HAP-1 (cell line): ENCODE results near the gene VPS4A.

Experiments used
- DNase-seq, 2 experiments: peaks; one replicate each; pipeline ENCODE4 v3.0.0-alpha.2; 2016 to 2020; ENCODE audit warnings: low spot score in 2 of 2
- H3K27me3 ChIP-seq: fragments of 250-450 bp; sonication (Bioruptor Pico); 2 replicates; pipeline ENCODE4 v1.5.1; 2020; ENCODE audit warnings: low read depth, mild to moderate bottlenecking, moderate library complexity
- H3K36me3 ChIP-seq: fragments of 250-450 bp; sonication (Bioruptor Pico); replicated peaks from 2 replicates; pipeline ENCODE4 v1.5.1; 2020; ENCODE audit warnings: mild to moderate bottlenecking
- H3K4me1 ChIP-seq: fragments of 250-450 bp; sonication (Bioruptor Pico); 2 replicates; pipeline ENCODE4 v1.5.1; 2020; ENCODE audit warnings: mild to moderate bottlenecking
- H3K4me3 ChIP-seq: fragments of 250-450 bp; sonication (Bioruptor Pico); 2 replicates; pipeline ENCODE4 v1.5.1; 2020; ENCODE audit warnings: mild to moderate bottlenecking, moderate library complexity
- H3K9me3 ChIP-seq: fragments of 250-450 bp; sonication (Bioruptor Pico); 2 replicates; pipeline ENCODE4 v1.5.1; 2020; ENCODE audit warnings: mild to moderate bottlenecking, moderate library complexity
- in situ Hi-C: fragments of 300-500 bp; cut with MboI; formaldehyde crosslinking; loops from 3 replicates; pipeline ENCODE4 v1.14.3; 2020; ENCODE audit warnings: low sequenced_read_pairs, inconsistent platforms, mixed read lengths

VPS4A gene

GRCh38 chr16:69310653-69311532 is at the start of gene VPS4A:
VPS4A (plus strand) TSS chr16:69311350; CDS start chr16:69311512, 162 bp downstream.
- peak; percentile 93 to 98 for DNase-seq
- Histone ChIP-seq H3K27me3 (no peaks in the 10 kb centered on the region), H3K4me3 (peak within 1 kb of the TSS; percentile 83), H3K36me3 (peaks cover 28% of the 10 kb centered on the region), H3K9me3 (no peaks in the 10 kb centered on the region), H3K4me1 (peaks cover 3% of the 10 kb centered on the region)
- in situ Hi-C loops, result no loop called here

GRCh38 chr16:69266334-69267063 is 44.7 kb upstream of the VPS4A start:
- H3K36me3 ChIP-seq, result peaks cover 12% of the 10 kb centered on the region
- no peaks in the 10 kb centered on the region for H3K27me3 ChIP-seq
- no peaks in the 10 kb centered on the region for H3K9me3 ChIP-seq
- no peak for DNase-seq
- no peak overlapping the region for H3K4me3 ChIP-seq
- in situ Hi-C loops, result no loop called here
- H3K4me1 ChIP-seq, result no peaks in the 10 kb centered on the region; the same call in 1 of the 2 replicates

- Histone ChIP-seq H3K27me3 (no peaks in the 10 kb centered on the region), H3K4me1 (no peaks in the 10 kb centered on the region; the same call in 1 of the 2 replicates), H3K9me3 (no peaks in the 10 kb centered on the region), H3K36me3 (peaks cover 12% of the 10 kb centered on the region), H3K4me3 (no peak overlapping the region)
- in situ Hi-C loops, result no loop called here
- no peak for DNase-seq
Observed at GRCh38 chr16:69267633-69268032, 43.5 kb upstream of the VPS4A start.

GRCh38 chr16:69270395-69270794 is 40.8 kb upstream of the VPS4A start:
- no peak overlapping the region for H3K4me3 ChIP-seq
- no peak for DNase-seq
- in situ Hi-C loops, result no loop called here
- no peaks in the 10 kb centered on the region for H3K27me3 ChIP-seq
- no peaks in the 10 kb centered on the region for H3K9me3 ChIP-seq
- no peaks in the 10 kb centered on the region; the same call in none of the 2 replicates for H3K4me1 ChIP-seq
- H3K36me3 ChIP-seq, result peaks cover 17% of the 10 kb centered on the region

GRCh38 chr16:69270831-69271230 is 40.3 kb upstream of the VPS4A start:
- Histone ChIP-seq H3K27me3 (no peaks in the 10 kb centered on the region), H3K36me3 (peaks cover 17% of the 10 kb centered on the region), H3K4me1 (no peaks in the 10 kb centered on the region; the same call in none of the 2 replicates), H3K9me3 (no peaks in the 10 kb centered on the region), H3K4me3 (no peak overlapping the region)
- in situ Hi-C loops, result no loop called here
- DNase-seq, result no peak

- in situ Hi-C loops, result no loop called here
- H3K9me3 ChIP-seq, result no peaks in the 10 kb centered on the region
- peaks cover 17% of the 10 kb centered on the region for H3K36me3 ChIP-seq
- no peaks in the 10 kb centered on the region; the same call in none of the 2 replicates for H3K4me1 ChIP-seq
- no peak for DNase-seq
- no peak overlapping the region for H3K4me3 ChIP-seq
- no peaks in the 10 kb centered on the region for H3K27me3 ChIP-seq
Observed at GRCh38 chr16:69273009-69273408, 38.1 kb upstream of the VPS4A start.

GRCh38 chr16:69274699-69275235 is 36.4 kb upstream of the VPS4A start:
- no peak for DNase-seq

GRCh38 chr16:69276148-69277115 is 34.7 kb upstream of the VPS4A start:
- DNase-seq, result no peak
- Histone ChIP-seq H3K4me3 (no peak overlapping the region), H3K36me3 (peaks cover 9% of the 10 kb centered on the region; the same call in 1 of the 2 replicates), H3K27me3 (no peaks in the 10 kb centered on the region), H3K4me1 (no peaks in the 10 kb centered on the region; the same call in 1 of the 2 replicates), H3K9me3 (no peaks in the 10 kb centered on the region)
- in situ Hi-C loops, result no loop called here

More at GRCh38 chr16:69274699-69275235, 36.4 kb upstream of the VPS4A start:
- H3K4me3 ChIP-seq, result no peak overlapping the region
- peaks cover 17% of the 10 kb centered on the region for H3K36me3 ChIP-seq
- in situ Hi-C loops, result no loop called here
- H3K27me3 ChIP-seq, result no peaks in the 10 kb centered on the region
- H3K9me3 ChIP-seq, result no peaks in the 10 kb centered on the region
- H3K4me1 ChIP-seq, result no peaks in the 10 kb centered on the region; the same call in none of the 2 replicates

- no peak for DNase-seq
- Histone ChIP-seq H3K4me3 (no peak overlapping the region), H3K9me3 (no peaks in the 10 kb centered on the region), H3K27me3 (no peaks in the 10 kb centered on the region), H3K4me1 (no peaks in the 10 kb centered on the region; the same call in 1 of the 2 replicates), H3K36me3 (peaks cover 9% of the 10 kb centered on the region; the same call in 1 of the 2 replicates)
- in situ Hi-C loops, result no loop called here
Observed at GRCh38 chr16:69277413-69277812, 33.7 kb upstream of the VPS4A start.

GRCh38 chr16:69283851-69284250 is 27.3 kb upstream of the VPS4A start:
- in situ Hi-C loops, result loop anchor here (10.0 kb wide), 1 partner anchor 139 kb away; no protein-coding TSS in a partner anchor
- no peaks in the 10 kb centered on the region for H3K27me3 ChIP-seq
- DNase-seq, result no peak
- H3K36me3 ChIP-seq, result peaks cover 11% of the 10 kb centered on the region
- no peak overlapping the region for H3K4me3 ChIP-seq
- no peaks in the 10 kb centered on the region for H3K4me1 ChIP-seq
- no peaks in the 10 kb centered on the region for H3K9me3 ChIP-seq

- H3K36me3 ChIP-seq, result peaks cover 11% of the 10 kb centered on the region
Observed at GRCh38 chr16:69285240-69285639, 25.9 kb upstream of the VPS4A start.

GRCh38 chr16:69286941-69287713 is 24.0 kb upstream of the VPS4A start:
- no peaks in the 10 kb centered on the region for H3K27me3 ChIP-seq
- DNase-seq, result peak; percentile 55 to 56
- in situ Hi-C loops, result loop anchor here (10.0 kb wide), 1 partner anchor 142 kb away; no protein-coding TSS in a partner anchor
- H3K36me3 ChIP-seq, result peaks cover 11% of the 10 kb centered on the region
- H3K4me3 ChIP-seq, result no peak overlapping the region
- H3K9me3 ChIP-seq, result no peaks in the 10 kb centered on the region
- H3K4me1 ChIP-seq, result no peaks in the 10 kb centered on the region

More at GRCh38 chr16:69285240-69285639, 25.9 kb upstream of the VPS4A start:
- Histone ChIP-seq H3K4me1 (no peaks in the 10 kb centered on the region), H3K27me3 (no peaks in the 10 kb centered on the region), H3K9me3 (no peaks in the 10 kb centered on the region), H3K4me3 (no peak overlapping the region)
- in situ Hi-C loops, result loop anchor here (10.0 kb wide), 1 partner anchor 140 kb away; no protein-coding TSS in a partner anchor
- no peak for DNase-seq
